ENCODE results near the gene MGA. TPM values are rescaled to one million over a fixed set of nuclear protein-coding genes. Genes with fewer than 3 reads are reported as not detected.

MGA gene
- total and polyA plus RNA-seq, 2 of the 8 experiments (the other 6 are each of a cell fraction or from before 2014, with no cell fraction given) = 7.6 to 53.2 TPM

GRCh38 chr15:41633609-41634008 lies 26.6 kb upstream of the MGA start:
- Histone ChIP-seq H2BK20ac (ENCODE audit: low read length) (no peak overlapping the region), H3K4ac (replicated peaks; ENCODE audit: insufficient read length, low read depth, low read length) (no peak overlapping the region), H3K4me2 (ENCODE audit: insufficient read depth in 1 of 2, low read depth in 2 of 2, low read length in 2 of 2) (no peak overlapping the region), H3K4me1 (replicated peaks in 1 of 4; ENCODE audit: control insufficient read depth in 3 of 4, insufficient read depth in 4 of 4, low read length in 3 of 4) (peaks cover 3 to 7% (median 5%) of the 10 kb centered on the region in 4 experiments; a peak in 6 of 7 replicates), H3K56ac (replicated peaks; ENCODE audit: insufficient read length, low read depth, low read length) (no peak overlapping the region), H2BK15ac (ENCODE audit: low read length) (no peak overlapping the region), H3K18ac (ENCODE audit: extremely low read depth, low read length) (no peak overlapping the region), H3K4me3 (ENCODE audit: extremely low read depth in 1 of 4, insufficient read depth in 2 of 4, low read depth in 3 of 4, low read length in 4 of 4) (no peak overlapping the region), H2AK5ac (ENCODE audit: low read depth, low read length) (no peak overlapping the region), H3K27me3 (replicated peaks in 1 of 4; ENCODE audit: control insufficient read depth in 3 of 4, extremely low read depth in 1 of 4, insufficient read depth in 3 of 4, low read length in 3 of 4) (no peaks in the 10 kb centered on the region), H2BK120ac (replicated peaks; ENCODE audit: low read depth, low read length) (no peak overlapping the region), H3K27ac (ENCODE audit: low read depth, low read length) (no peak overlapping the region), H3K23me2 (ENCODE audit: low read depth, low read length) (0 out of 2 replicates have a peak, but pooled peaks cover 2% of the 10 kb centered on the region), H4K20me1 (replicated peaks in 1 of 2; ENCODE audit: control insufficient read depth in 1 of 2, insufficient read depth in 2 of 2, low read length in 2 of 2) (no peaks in the 10 kb centered on the region), H2BK5ac (ENCODE audit: low read depth, low read length) (no peak overlapping the region), H3K79me2 (ENCODE audit: control insufficient read depth in 1 of 2, insufficient read depth in 2 of 2, low read length in 2 of 2) (peaks cover 0 to 46% of the 10 kb centered on the region in 2 experiments; a peak in 3 of 4 replicates), H2AFZ (ENCODE audit: low read length) (no peak overlapping the region), H3K9me3 (ENCODE audit: insufficient read depth in 2 of 2, low read depth in 1 of 2, low read length in 1 of 2) (no peaks in the 10 kb centered on the region), H3K23ac (ENCODE audit: insufficient read length) (no peak overlapping the region), H4K8ac (ENCODE audit: extremely low read depth, insufficient read depth, low read length) (no peak overlapping the region), H3K9ac (replicated peaks in 1 of 4; ENCODE audit: extremely low read depth in 1 of 4, low read depth in 3 of 4, low read length in 3 of 4) (no peak overlapping the region), H4K5ac (ENCODE audit: insufficient read length, low read depth, low read length) (no peak overlapping the region), H3K79me1 (ENCODE audit: low read depth, low read length) (no peaks in the 10 kb centered on the region), H3K14ac (ENCODE audit: insufficient read length) (no peak overlapping the region), H3K36me3 (ENCODE audit: control insufficient read depth in 2 of 4, insufficient read depth in 4 of 4, low read length in 3 of 4) (no peaks in the 10 kb centered on the region), H2BK12ac (ENCODE audit: low read depth, low read length) (no peak overlapping the region), H4K91ac (replicated peaks; ENCODE audit: insufficient read length, low read length) (no peak overlapping the region)
- DNase-seq (ENCODE audit: low read depth in 1 of 2, low spot score in 2 of 2) (no peak), FAIRE-seq (no peak)
- TF ChIP-seq GTF2F1 (IDR thresholded peaks at IDR 0.05; ENCODE audit: borderline replicate concordance, low read depth, low read length) (no peak), POLR2A (IDR thresholded peaks at IDR 0.05; ENCODE audit: control extremely low read depth in 1 of 2, low read depth in 2 of 2, low read length in 2 of 2) (no peak), KDM1A (IDR thresholded peaks at IDR 0.05; ENCODE audit: borderline replicate concordance, low read length) (no peak), MAFK (IDR thresholded peaks at IDR 0.05; ENCODE audit: low read depth, low read length) (no peak), JUND (IDR thresholded peaks at IDR 0.05; ENCODE audit: low read length) (no peak), EGR1 (IDR thresholded peaks at IDR 0.05; ENCODE audit: borderline replicate concordance, low read depth, low read length) (no peak), TCF12 (IDR thresholded peaks at IDR 0.05; ENCODE audit: low read depth, low read length) (no peak), POU5F1 (IDR thresholded peaks at IDR 0.05; ENCODE audit: low read depth, low read length) (no peak), POLR2AphosphoS5 (IDR thresholded peaks at IDR 0.05; ENCODE audit: low read depth, low read length) (no peak), CBX5 (IDR thresholded peaks at IDR 0.05; ENCODE audit: low read depth, low read length) (no peak), CHD2 (IDR thresholded peaks at IDR 0.05; ENCODE audit: low read length) (no peak)
- WGBS, 2 experiments (ENCODE audit: extremely low coverage in 1 of 2, insufficient coverage in 1 of 2, insufficient read length in 1 of 2, insufficient replicate concordance in 2 of 2, low coverage in 1 of 2, low lambda C conversion rate in 2 of 2, missing lambda C conversion rate in 1 of 2) = 89% methylated on average over 4 of the region's 4 CpGs; no CpG with 5 or more reads in 1 of the 2 experiments
- POLR2A ChIA-PET (ENCODE audit: partially characterized antibody) = interaction anchor here (2.4 kb wide), 1 partner anchor 12 kb away, joined by 8 read pairs; no protein-coding TSS in a partner anchor
- CTCF ChIA-PET (ENCODE audit: partially characterized antibody) = interaction anchor here (1.7 kb wide), 1 partner anchor 9 kb away, joined by 5 read pairs; no protein-coding TSS in a partner anchor

Data from H1 (cell line).